ENCODE results near the gene SMIM38. TPM values are rescaled to one million over a fixed set of nuclear protein-coding genes. Genes with fewer than 3 reads are reported as not detected.

Gene SMIM38
- total RNA-seq, 1 donor, result under 0.01 TPM

- Histone ChIP-seq H3K4me3 (ENCODE audit: insufficient read depth, low read length) (no peak overlapping the region), H3K9me3 (ENCODE audit: low read depth, low read length) (no peaks in the 10 kb centered on the region), H3K79me2 (ENCODE audit: insufficient read depth, low read length) (no peaks in the 10 kb centered on the region), H2AFZ (ENCODE audit: low read length) (no peak overlapping the region), H3K4me2 (ENCODE audit: insufficient read depth, low read length) (no peak overlapping the region), H3K36me3 (ENCODE audit: insufficient read depth, low read length) (no peaks in the 10 kb centered on the region), H4K20me1 (ENCODE audit: insufficient read depth, low read length) (no peaks in the 10 kb centered on the region), H3K27ac (ENCODE audit: low read depth, low read length) (no peak overlapping the region), H3K4me1 (ENCODE audit: insufficient read depth, low read length) (no peaks in the 10 kb centered on the region), H3K27me3 (ENCODE audit: insufficient read depth, low read length) (peaks cover 30% of the 10 kb centered on the region)
- no peak for TF ChIP-seq CTCF (IDR thresholded peaks at IDR 0.05; ENCODE audit: extremely low read depth, low read depth, low read length)
- peak; percentile 77 for DNase-seq (ENCODE audit: insufficient read length, low spot score, missing footprints)
Observed at GRCh38 chr11:69115586-69116560, 39.9 kb upstream of the SMIM38 start.

GRCh38 chr11:69116671-69117070 is 39.1 kb upstream of the SMIM38 start:
- Histone ChIP-seq H3K4me1 (ENCODE audit: insufficient read depth, low read length) (no peaks in the 10 kb centered on the region), H3K36me3 (ENCODE audit: insufficient read depth, low read length) (no peaks in the 10 kb centered on the region), H4K20me1 (ENCODE audit: insufficient read depth, low read length) (no peaks in the 10 kb centered on the region), H3K9me3 (ENCODE audit: low read depth, low read length) (no peaks in the 10 kb centered on the region), H2AFZ (ENCODE audit: low read length) (no peak overlapping the region), H3K27me3 (ENCODE audit: insufficient read depth, low read length) (peaks cover 30% of the 10 kb centered on the region), H3K4me3 (ENCODE audit: insufficient read depth, low read length) (no peak overlapping the region), H3K27ac (ENCODE audit: low read depth, low read length) (no peak overlapping the region), H3K4me2 (ENCODE audit: insufficient read depth, low read length) (no peak overlapping the region), H3K79me2 (ENCODE audit: insufficient read depth, low read length) (no peaks in the 10 kb centered on the region)
- peak; percentile 17 for DNase-seq (ENCODE audit: insufficient read length, low spot score, missing footprints)
- no peak for TF ChIP-seq CTCF (IDR thresholded peaks at IDR 0.05; ENCODE audit: extremely low read depth, low read depth, low read length)

- peak; percentile 27 for DNase-seq (ENCODE audit: insufficient read length, low spot score, missing footprints)
- Histone ChIP-seq H2AFZ (ENCODE audit: low read length) (no peak overlapping the region), H3K4me2 (ENCODE audit: insufficient read depth, low read length) (no peak overlapping the region), H3K36me3 (ENCODE audit: insufficient read depth, low read length) (no peaks in the 10 kb centered on the region), H3K27ac (ENCODE audit: low read depth, low read length) (no peak overlapping the region), H3K4me3 (ENCODE audit: insufficient read depth, low read length) (no peak overlapping the region), H4K20me1 (ENCODE audit: insufficient read depth, low read length) (no peaks in the 10 kb centered on the region), H3K27me3 (ENCODE audit: insufficient read depth, low read length) (peaks cover 12% of the 10 kb centered on the region), H3K4me1 (ENCODE audit: insufficient read depth, low read length) (peaks cover 11% of the 10 kb centered on the region), H3K9me3 (ENCODE audit: low read depth, low read length) (no peaks in the 10 kb centered on the region), H3K79me2 (ENCODE audit: insufficient read depth, low read length) (no peaks in the 10 kb centered on the region)
- no peak for TF ChIP-seq CTCF (IDR thresholded peaks at IDR 0.05; ENCODE audit: extremely low read depth, low read depth, low read length)
Observed at GRCh38 chr11:69119190-69119589, 36.5 kb upstream of the SMIM38 start.

- TF ChIP-seq CTCF (IDR thresholded peaks at IDR 0.05; ENCODE audit: extremely low read depth, low read depth, low read length), result no peak
- no peaks in the 10 kb centered on the region for H4K20me1 ChIP-seq (ENCODE audit: insufficient read depth, low read length)
- DNase-seq (ENCODE audit: insufficient read length, low spot score, missing footprints), result peak; percentile 60
- no peak overlapping the region for H3K27ac ChIP-seq (ENCODE audit: low read depth, low read length)
- H3K27me3 ChIP-seq (ENCODE audit: insufficient read depth, low read length), result peaks cover 8% of the 10 kb centered on the region
- H3K36me3 ChIP-seq (ENCODE audit: insufficient read depth, low read length), result no peaks in the 10 kb centered on the region
- H3K79me2 ChIP-seq (ENCODE audit: insufficient read depth, low read length), result no peaks in the 10 kb centered on the region
- H3K4me1 ChIP-seq (ENCODE audit: insufficient read depth, low read length), result peaks cover 11% of the 10 kb centered on the region
- no peaks in the 10 kb centered on the region for H3K9me3 ChIP-seq (ENCODE audit: low read depth, low read length)
- no peak overlapping the region for H2AFZ ChIP-seq (ENCODE audit: low read length)
- H3K4me3 ChIP-seq (ENCODE audit: insufficient read depth, low read length), result no peak overlapping the region
- H3K4me2 ChIP-seq (ENCODE audit: insufficient read depth, low read length), result no peak overlapping the region
Observed at GRCh38 chr11:69120096-69120875, 35.4 kb upstream of the SMIM38 start.
